ENCODE results near the gene ZC3H4. TPM values are rescaled to one million over a fixed set of nuclear protein-coding genes. Genes with fewer than 3 reads are reported as not detected.

Gene ZC3H4
- total and polyA plus RNA-seq, 2 donors (not counting 3 experiments of a cell fraction or from before 2014, with no cell fraction given): 6.2 to 63.9 TPM

GRCh38 chr19:47032171-47032811 lies 81.3 kb downstream of the ZC3H4 start:
- peaks cover 8% of the 10 kb centered on the region for H3K4me1 ChIP-seq (ENCODE audit: control insufficient read depth, extremely low read depth, insufficient read depth, low read length)
- no peak overlapping the region for H3K9ac ChIP-seq (replicated peaks; ENCODE audit: extremely low read depth, insufficient read depth, low read length)
- DNase-seq (ENCODE audit: low read depth, low spot score) (peak; percentile 26), FAIRE-seq (peak; percentile 76)
- H3K4me2 ChIP-seq (ENCODE audit: insufficient read depth, low read length): no peak overlapping the region
- ChIA-PET POLR2A (no interaction called here), CTCF (interaction anchor here (1.4 kb wide), 1 partner anchor 19 kb away, joined by 6 read pairs; no protein-coding TSS in a partner anchor)
- no peaks in the 10 kb centered on the region for H3K36me3 ChIP-seq (ENCODE audit: control insufficient read depth in 2 of 2, extremely low read depth in 1 of 2, insufficient read depth in 2 of 2, low read length in 2 of 2)
- H3K79me2 ChIP-seq (ENCODE audit: control insufficient read depth, insufficient read depth, low read length): no peaks in the 10 kb centered on the region
- no peak overlapping the region for H3K4me3 ChIP-seq (replicated peaks in 1 of 3; ENCODE audit: insufficient read depth in 1 of 3, low read depth in 1 of 3, low read length in 3 of 3)
- H2AFZ ChIP-seq (ENCODE audit: low read depth, low read length): no peak overlapping the region
- TF ChIP-seq POLR2A (IDR thresholded peaks at IDR 0.05; ENCODE audit: low read depth, low read length) (no peak), EZH2 (IDR thresholded peaks at IDR 0.05; ENCODE audit: borderline replicate concordance, low read depth, low read length, severe bottlenecking) (no peak), MYC (IDR thresholded peaks at IDR 0.05; ENCODE audit: low read depth, low read length) (no peak)
- TF ChIP-seq, protein P1, sequence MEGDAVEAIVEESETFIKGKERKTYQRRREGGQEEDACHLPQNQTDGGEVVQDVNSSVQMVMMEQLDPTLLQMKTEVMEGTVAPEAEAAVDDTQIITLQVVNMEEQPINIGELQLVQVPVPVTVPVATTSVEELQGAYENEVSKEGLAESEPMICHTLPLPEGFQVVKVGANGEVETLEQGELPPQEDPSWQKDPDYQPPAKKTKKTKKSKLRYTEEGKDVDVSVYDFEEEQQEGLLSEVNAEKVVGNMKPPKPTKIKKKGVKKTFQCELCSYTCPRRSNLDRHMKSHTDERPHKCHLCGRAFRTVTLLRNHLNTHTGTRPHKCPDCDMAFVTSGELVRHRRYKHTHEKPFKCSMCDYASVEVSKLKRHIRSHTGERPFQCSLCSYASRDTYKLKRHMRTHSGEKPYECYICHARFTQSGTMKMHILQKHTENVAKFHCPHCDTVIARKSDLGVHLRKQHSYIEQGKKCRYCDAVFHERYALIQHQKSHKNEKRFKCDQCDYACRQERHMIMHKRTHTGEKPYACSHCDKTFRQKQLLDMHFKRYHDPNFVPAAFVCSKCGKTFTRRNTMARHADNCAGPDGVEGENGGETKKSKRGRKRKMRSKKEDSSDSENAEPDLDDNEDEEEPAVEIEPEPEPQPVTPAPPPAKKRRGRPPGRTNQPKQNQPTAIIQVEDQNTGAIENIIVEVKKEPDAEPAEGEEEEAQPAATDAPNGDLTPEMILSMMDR (IDR thresholded peaks at IDR 0.05; ENCODE audit: extremely low read depth in 1 of 2, insufficient read depth in 1 of 2, low read depth in 1 of 2, low read length in 2 of 2): peak; percentile 76 to 92
- TF ChIP-seq, protein P2, sequence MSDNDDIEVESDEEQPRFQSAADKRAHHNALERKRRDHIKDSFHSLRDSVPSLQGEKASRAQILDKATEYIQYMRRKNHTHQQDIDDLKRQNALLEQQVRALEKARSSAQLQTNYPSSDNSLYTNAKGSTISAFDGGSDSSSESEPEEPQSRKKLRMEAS (IDR thresholded peaks at IDR 0.05; ENCODE audit: insufficient read depth, insufficient read length): no peak
- dilution Hi-C loops (cut with MboI; ENCODE audit: extremely low pct_ligation_motif_present, low sequenced_read_pairs): no loop called here
- peaks cover 5 to 13% of the 10 kb centered on the region in 2 experiments for H3K27me3 ChIP-seq (ENCODE audit: control insufficient read depth in 2 of 2, insufficient read depth in 2 of 2, low read length in 2 of 2)
- BruUV-seq (replicated peaks): no TSS peak
- no peaks in the 10 kb centered on the region for H3K9me3 ChIP-seq (replicated peaks; ENCODE audit: control insufficient read depth, insufficient read depth, low read length)
- H4K20me1 ChIP-seq (replicated peaks; ENCODE audit: control insufficient read depth, extremely low read depth, insufficient read depth, low read length): no peaks in the 10 kb centered on the region
- H3K27ac ChIP-seq (ENCODE audit: insufficient read depth, low read depth, low read length): no peak overlapping the region
- intact Hi-C loops (cut with micrococcal nuclease): loop anchor here (1.0 kb wide), 2 partner anchors 19 to 176 kb away; no protein-coding TSS in a partner anchor
- no peaks in the 10 kb centered on the region for H3K9me1 ChIP-seq (replicated peaks; ENCODE audit: control insufficient read depth, extremely low read depth, insufficient read depth, low read length)
